Neural crest cell (in vitro differentiated cells): ENCODE data around the gene MYH14. TPM values are rescaled to one million over a fixed set of nuclear protein-coding genes. Genes with fewer than 3 reads are reported as not detected.

Source experiments
- DNase-seq: peaks from one replicate; pipeline ENCODE4 v3.0.0; 2021; ENCODE audit warnings: low read depth, mixed read lengths, low spot score
- H3K27ac Mint-ChIP-seq: one replicate; pipeline ENCODE4 v1.8.0; 2021; ENCODE audit warnings: mild to moderate bottlenecking, mixed read lengths; ENCODE audit not compliant: unreplicated experiment
- H3K27me3 Mint-ChIP-seq: 2 replicates; pipeline ENCODE4 v1.8.0; 2021; ENCODE audit warnings: low read depth, mild to moderate bottlenecking, mixed read lengths
- H3K36me3 Mint-ChIP-seq: 2 replicates; pipeline ENCODE4 v1.8.0; 2021; ENCODE audit warnings: low read depth, mild to moderate bottlenecking, mixed read lengths
- H3K4me1 Mint-ChIP-seq: 2 replicates; pipeline ENCODE4 v1.8.0; 2021; ENCODE audit warnings: mixed read lengths
- H3K4me3 Mint-ChIP-seq: one replicate; pipeline ENCODE4 v1.8.0; 2021; ENCODE audit warnings: mild to moderate bottlenecking, mixed read lengths
- H3K9me3 Mint-ChIP-seq: 2 replicates; pipeline ENCODE4 v1.8.0; 2021; ENCODE audit warnings: mixed read lengths
- CTCF ChIP-seq: fragments of 200-600 bp; sonication (generic); conservative IDR thresholded peaks from 2 replicates; pipeline ENCODE4 v1.5.0; 2021; ENCODE audit warnings: antibody characterized with exemption, mild to moderate bottlenecking
- total RNA-seq: library from RNA; stranded (reverse); gene quantifications from 2 replicates; pipeline ENCODE4 v1.2.1, GENCODE V29; 2021

MYH14 gene
- total RNA-seq, 1 donor from 2014 or later: 4.7 TPM

GRCh38 chr19:50300051-50300450, 96.6 kb downstream of the MYH14 start:
- H3K27ac Mint-ChIP-seq: no peak overlapping the region
- TF ChIP-seq CTCF: no peak
- H3K4me1 Mint-ChIP-seq: peaks cover 5% of the 10 kb centered on the region
- H3K9me3 Mint-ChIP-seq: no peaks in the 10 kb centered on the region
- peaks cover 2% of the 10 kb centered on the region for H3K27me3 Mint-ChIP-seq
- H3K36me3 Mint-ChIP-seq: no peaks in the 10 kb centered on the region
- H3K4me3 Mint-ChIP-seq: no peak overlapping the region
- DNase-seq: no peak

GRCh38 chr19:50300814-50301606, 97.6 kb downstream of the MYH14 start:
- TF ChIP-seq CTCF: no peak
- H3K9me3 Mint-ChIP-seq: no peaks in the 10 kb centered on the region
- no peak overlapping the region for H3K27ac Mint-ChIP-seq
- peaks cover 2% of the 10 kb centered on the region for H3K27me3 Mint-ChIP-seq
- peaks cover 5% of the 10 kb centered on the region for H3K4me1 Mint-ChIP-seq
- H3K36me3 Mint-ChIP-seq: no peaks in the 10 kb centered on the region
- H3K4me3 Mint-ChIP-seq: no peak overlapping the region
- no peak for DNase-seq

GRCh38 chr19:50301607-50301971, 98.2 kb downstream of the MYH14 start:
- TF ChIP-seq CTCF: no peak
- Mint-ChIP-seq H3K4me3 (no peak overlapping the region), H3K9me3 (no peaks in the 10 kb centered on the region), H3K36me3 (no peaks in the 10 kb centered on the region), H3K27me3 (peaks cover 6% of the 10 kb centered on the region), H3K4me1 (peaks cover 5% of the 10 kb centered on the region), H3K27ac (no peak overlapping the region)
- DNase-seq: no peak

- Mint-ChIP-seq H3K27me3 (peaks cover 23% of the 10 kb centered on the region), H3K4me3 (no peak overlapping the region), H3K27ac (no peak overlapping the region), H3K36me3 (no peaks in the 10 kb centered on the region), H3K4me1 (peaks cover 5% of the 10 kb centered on the region), H3K9me3 (no peaks in the 10 kb centered on the region)
- TF ChIP-seq CTCF: no peak
- DNase-seq: no peak
Measured at GRCh38 chr19:50303558-50303957, 100.1 kb downstream of the MYH14 start.

- H3K27ac Mint-ChIP-seq: no peak overlapping the region
- peaks cover 68% of the 10 kb centered on the region for H3K27me3 Mint-ChIP-seq
- DNase-seq: no peak
- H3K4me1 Mint-ChIP-seq: peaks cover 11% of the 10 kb centered on the region
- no peak for TF ChIP-seq CTCF
- H3K4me3 Mint-ChIP-seq: no peak overlapping the region
- H3K9me3 Mint-ChIP-seq: no peaks in the 10 kb centered on the region
- H3K36me3 Mint-ChIP-seq: no peaks in the 10 kb centered on the region
Measured at GRCh38 chr19:50308991-50309390, 105.6 kb downstream of the MYH14 start.
